Measurements from ENCODE around the gene RPL32. TPM values are rescaled to one million over a fixed set of nuclear protein-coding genes. Genes with fewer than 3 reads are reported as not detected.

The RPL32 gene
- total and polyA plus RNA-seq, 5 donors from 2014 or later = 2,250 to 3,950 (median 2,758) TPM

DNA sequence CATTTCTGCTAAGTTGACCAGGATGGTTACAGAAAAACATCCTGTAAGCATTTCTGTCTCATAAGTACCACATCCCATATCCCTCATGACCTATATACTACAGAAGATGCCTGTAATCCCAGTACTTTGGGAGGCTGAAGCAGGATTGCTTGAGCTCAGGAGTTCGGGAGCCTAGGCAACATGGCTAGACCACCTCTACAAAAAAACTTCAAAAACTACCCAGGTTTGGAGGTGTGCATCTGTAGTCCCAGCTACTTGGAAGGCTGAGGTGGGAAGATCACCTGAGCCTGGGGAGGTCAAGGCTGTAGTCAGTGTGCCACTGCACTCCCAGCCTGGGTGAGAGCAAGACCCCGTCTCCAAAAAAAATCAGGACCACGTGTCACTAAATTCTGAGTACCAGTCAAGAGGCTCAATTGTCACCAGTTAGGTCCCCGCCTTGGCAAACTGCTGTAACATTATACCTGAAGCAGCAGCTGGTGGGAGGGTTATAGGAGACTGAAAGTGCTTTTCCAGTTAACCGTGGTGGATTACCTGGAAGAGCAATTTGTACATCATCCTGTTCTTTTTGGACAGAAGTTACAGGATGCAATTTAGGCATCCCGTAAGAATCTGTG lies 6.2 kb downstream of the RPL32 start:
- H3K4me1 ChIP-seq (ENCODE audit: control insufficient read depth, insufficient read depth, low read length, poor library complexity, severe bottlenecking) = peaks cover 21% of the 10 kb centered on the region
- H3K4me1 Mint-ChIP-seq = peaks cover 9 to 48% (median 36%) of the 10 kb centered on the region in 4 donors
- no peak overlapping the region for H3K4me3 ChIP-seq (ENCODE audit: low read depth, low read length)
- no peak overlapping the region for H3K27ac Mint-ChIP-seq
- DNase-seq (no peak), ATAC-seq (ENCODE audit: low read depth in 2 of 2) (no peak)
- H3K27me3 Mint-ChIP-seq = no peaks in the 10 kb centered on the region
- peaks cover 40% of the 10 kb centered on the region for H3K36me3 Mint-ChIP-seq
- H3K9me3 ChIP-seq (ENCODE audit: control insufficient read depth in 2 of 2, low read length in 2 of 2) = no peaks in the 10 kb centered on the region
- peak overlapping the region in 1 of 4 donors; percentile 55 for H3K4me3 Mint-ChIP-seq
- no peak overlapping the region for H3K27ac ChIP-seq (ENCODE audit: insufficient read depth, low read length, poor library complexity, severe bottlenecking)
- H3K27me3 ChIP-seq (ENCODE audit: control insufficient read depth, insufficient read depth, low read length) = no peaks in the 10 kb centered on the region
- peaks cover 90% of the 10 kb centered on the region for H3K36me3 ChIP-seq (ENCODE audit: control insufficient read depth, insufficient read depth, low read length)
- H3K9me3 Mint-ChIP-seq = no peaks in the 10 kb centered on the region

GRCh38 chr3:12833222-12834161 lies 7.9 kb downstream of the RPL32 start:
- H3K36me3 ChIP-seq (ENCODE audit: control insufficient read depth, insufficient read depth, low read length) = peaks cover 78% of the 10 kb centered on the region
- H3K36me3 Mint-ChIP-seq = peaks cover 32% of the 10 kb centered on the region
- H3K4me1 Mint-ChIP-seq = peaks cover 2 to 31% (median 19%) of the 10 kb centered on the region in 4 donors
- H3K4me3 ChIP-seq (ENCODE audit: low read depth, low read length) = no peak overlapping the region
- H3K9me3 Mint-ChIP-seq = no peaks in the 10 kb centered on the region
- ATAC-seq (ENCODE audit: low read depth in 2 of 2) = no peak
- no peaks in the 10 kb centered on the region for H3K27me3 Mint-ChIP-seq
- H3K27me3 ChIP-seq (ENCODE audit: control insufficient read depth, insufficient read depth, low read length) = no peaks in the 10 kb centered on the region
- no peak overlapping the region for H3K27ac ChIP-seq (ENCODE audit: insufficient read depth, low read length, poor library complexity, severe bottlenecking)
- no peaks in the 10 kb centered on the region for H3K9me3 ChIP-seq (ENCODE audit: control insufficient read depth in 2 of 2, low read length in 2 of 2)
- no peak for DNase-seq
- peaks cover 5% of the 10 kb centered on the region for H3K4me1 ChIP-seq (ENCODE audit: control insufficient read depth, insufficient read depth, low read length, poor library complexity, severe bottlenecking)
- H3K27ac Mint-ChIP-seq = peak overlapping the region in 2 of 3 donors; percentile 12 to 64
- H3K4me3 Mint-ChIP-seq = peak overlapping the region in 1 of 4 donors; percentile 52

GRCh38 chr3:12832350-12833221 lies 8.8 kb downstream of the RPL32 start:
- ATAC-seq (ENCODE audit: low read depth in 2 of 2) (no peak), DNase-seq (no peak)
- Histone ChIP-seq H3K27ac (ENCODE audit: insufficient read depth, low read length, poor library complexity, severe bottlenecking) (no peak overlapping the region), H3K36me3 (ENCODE audit: control insufficient read depth, insufficient read depth, low read length) (peaks cover 69% of the 10 kb centered on the region), H3K4me1 (ENCODE audit: control insufficient read depth, insufficient read depth, low read length, poor library complexity, severe bottlenecking) (no peaks in the 10 kb centered on the region), H3K27me3 (ENCODE audit: control insufficient read depth, insufficient read depth, low read length) (no peaks in the 10 kb centered on the region), H3K4me3 (ENCODE audit: low read depth, low read length) (no peak overlapping the region), H3K9me3 (ENCODE audit: control insufficient read depth in 2 of 2, low read length in 2 of 2) (no peaks in the 10 kb centered on the region)
- H3K4me3 Mint-ChIP-seq = no peak overlapping the region
- no peaks in the 10 kb centered on the region for H3K9me3 Mint-ChIP-seq
- peaks cover 0 to 22% (median 12%) of the 10 kb centered on the region in 4 donors for H3K4me1 Mint-ChIP-seq
- H3K36me3 Mint-ChIP-seq = peaks cover 26% of the 10 kb centered on the region
- H3K27me3 Mint-ChIP-seq = no peaks in the 10 kb centered on the region
- peak overlapping the region; percentile 12 to 64 (median 62) for H3K27ac Mint-ChIP-seq

GRCh38 chr3:12831301-12831866 lies 10.0 kb downstream of the RPL32 start:
- H3K4me3 Mint-ChIP-seq = no peak overlapping the region
- H3K4me1 ChIP-seq (ENCODE audit: control insufficient read depth, insufficient read depth, low read length, poor library complexity, severe bottlenecking) = no peaks in the 10 kb centered on the region
- no peaks in the 10 kb centered on the region for H3K27me3 Mint-ChIP-seq
- ATAC-seq (ENCODE audit: low read depth in 2 of 2) (peak in 1 of 2 donors; percentile 9), DNase-seq (no peak)
- peak overlapping the region in 2 of 3 donors; percentile 15 to 62 for H3K27ac Mint-ChIP-seq
- H3K4me1 Mint-ChIP-seq = peaks cover 0 to 11% (median 5%) of the 10 kb centered on the region in 4 donors
- H3K27me3 ChIP-seq (ENCODE audit: control insufficient read depth, insufficient read depth, low read length) = no peaks in the 10 kb centered on the region
- no peak overlapping the region for H3K4me3 ChIP-seq (ENCODE audit: low read depth, low read length)
- no peak overlapping the region for H3K27ac ChIP-seq (ENCODE audit: insufficient read depth, low read length, poor library complexity, severe bottlenecking)
- no peaks in the 10 kb centered on the region for H3K9me3 ChIP-seq (ENCODE audit: control insufficient read depth in 2 of 2, low read length in 2 of 2)
- no peaks in the 10 kb centered on the region for H3K9me3 Mint-ChIP-seq
- peaks cover 57% of the 10 kb centered on the region for H3K36me3 ChIP-seq (ENCODE audit: control insufficient read depth, insufficient read depth, low read length)
- H3K36me3 Mint-ChIP-seq = peaks cover 19% of the 10 kb centered on the region

DNA sequence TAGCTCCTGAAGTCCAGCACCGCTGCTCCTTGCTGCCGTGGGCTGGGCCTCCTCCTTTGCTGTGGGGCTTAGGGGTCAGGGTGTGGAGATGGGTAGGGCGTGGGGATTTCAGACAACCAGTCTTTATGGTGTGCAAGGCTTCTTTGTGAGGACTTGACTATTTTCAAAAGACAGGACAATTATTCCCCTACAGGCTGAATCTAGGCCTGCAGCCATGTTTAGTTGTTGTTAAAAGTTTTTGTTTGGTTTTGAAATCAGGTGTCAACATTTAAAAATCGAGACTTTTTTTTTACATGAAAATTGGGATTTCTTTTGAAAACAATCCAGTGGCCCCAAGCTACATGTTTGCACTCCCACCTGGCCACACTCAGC lies 10.6 kb downstream of the RPL32 start:
- H3K27me3 ChIP-seq (ENCODE audit: control insufficient read depth, insufficient read depth, low read length) = no peaks in the 10 kb centered on the region
- no peaks in the 10 kb centered on the region for H3K9me3 Mint-ChIP-seq
- no peaks in the 10 kb centered on the region for H3K27me3 Mint-ChIP-seq
- peaks cover 0 to 6% (median 2%) of the 10 kb centered on the region in 4 donors for H3K4me1 Mint-ChIP-seq
- H3K27ac ChIP-seq (ENCODE audit: insufficient read depth, low read length, poor library complexity, severe bottlenecking) = no peak overlapping the region
- DNase-seq = no peak
- H3K4me1 ChIP-seq (ENCODE audit: control insufficient read depth, insufficient read depth, low read length, poor library complexity, severe bottlenecking) = no peaks in the 10 kb centered on the region
- H3K4me3 Mint-ChIP-seq = no peak overlapping the region
- H3K36me3 Mint-ChIP-seq = peaks cover 19% of the 10 kb centered on the region
- H3K36me3 ChIP-seq (ENCODE audit: control insufficient read depth, insufficient read depth, low read length) = peaks cover 51% of the 10 kb centered on the region
- H3K27ac Mint-ChIP-seq = no peak overlapping the region
- H3K4me3 ChIP-seq (ENCODE audit: low read depth, low read length) = no peak overlapping the region
- ATAC-seq (ENCODE audit: low read depth in 2 of 2) = peak in 1 of 2 donors; percentile 23
- no peaks in the 10 kb centered on the region for H3K9me3 ChIP-seq (ENCODE audit: control insufficient read depth in 2 of 2, low read length in 2 of 2)

DNA sequence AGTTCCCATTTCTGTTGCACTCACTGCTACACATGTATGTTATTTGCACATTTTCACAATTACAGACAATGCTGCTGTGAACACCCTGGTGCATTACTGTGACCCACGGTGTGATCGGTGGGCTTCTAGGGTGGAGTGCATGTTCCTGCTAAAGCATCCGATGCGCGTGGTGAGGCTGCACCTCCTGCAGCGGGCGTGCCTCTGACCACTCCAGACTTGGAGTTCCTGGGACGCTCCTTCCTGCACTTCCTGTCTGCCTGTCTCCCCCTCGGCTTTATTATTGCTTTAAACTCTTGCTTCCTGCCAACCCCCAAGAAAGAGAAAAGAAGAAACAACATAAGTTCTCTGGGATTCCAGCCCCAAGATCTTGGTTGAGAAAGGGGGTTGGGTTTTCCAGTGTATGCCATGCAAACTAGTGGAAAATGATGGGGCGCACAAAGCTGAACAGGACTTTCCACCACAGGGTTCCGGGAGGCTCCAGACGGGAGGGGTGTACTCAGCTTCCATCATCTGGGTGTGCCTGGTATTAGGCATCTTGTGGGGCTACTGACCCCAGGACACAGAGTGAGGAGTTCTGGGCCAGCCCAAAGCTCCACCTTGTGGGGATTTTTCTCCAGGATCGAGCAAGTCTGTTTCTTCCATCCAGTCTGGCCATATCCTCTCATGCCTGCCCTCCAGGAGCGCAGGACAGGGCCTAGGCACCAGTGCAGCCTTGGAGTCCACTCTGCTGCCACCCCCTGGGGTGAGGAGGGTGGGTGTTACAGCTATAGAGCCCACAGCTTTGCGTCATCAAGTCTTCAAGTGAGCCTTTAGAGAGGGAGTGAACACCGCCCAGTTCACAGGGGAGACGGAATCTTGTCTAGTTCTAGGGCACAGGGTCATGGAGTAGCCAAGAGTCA lies 11.2 kb downstream of the RPL32 start:
- H3K4me3 Mint-ChIP-seq = no peak overlapping the region
- H3K4me3 ChIP-seq (ENCODE audit: low read depth, low read length) = no peak overlapping the region
- no peak for DNase-seq
- no peak for ATAC-seq (ENCODE audit: low read depth in 2 of 2)
- no peak overlapping the region for H3K27ac ChIP-seq (ENCODE audit: insufficient read depth, low read length, poor library complexity, severe bottlenecking)
- no peaks in the 10 kb centered on the region for H3K27me3 ChIP-seq (ENCODE audit: control insufficient read depth, insufficient read depth, low read length)
- peaks cover 44% of the 10 kb centered on the region for H3K36me3 ChIP-seq (ENCODE audit: control insufficient read depth, insufficient read depth, low read length)
- no peaks in the 10 kb centered on the region for H3K9me3 ChIP-seq (ENCODE audit: control insufficient read depth in 2 of 2, low read length in 2 of 2)
- no peaks in the 10 kb centered on the region for H3K4me1 ChIP-seq (ENCODE audit: control insufficient read depth, insufficient read depth, low read length, poor library complexity, severe bottlenecking)
- H3K9me3 Mint-ChIP-seq = no peaks in the 10 kb centered on the region
- no peaks in the 10 kb centered on the region for H3K27me3 Mint-ChIP-seq
- peaks cover 19% of the 10 kb centered on the region for H3K36me3 Mint-ChIP-seq
- H3K4me1 Mint-ChIP-seq = peaks cover 0 to 5% (median under 1%) of the 10 kb centered on the region in 4 donors
- H3K27ac Mint-ChIP-seq = no peak overlapping the region

Measured in CD4-positive, CD25-positive, alpha-beta regulatory T cell (primary cell).